Limb (tissue), 2 donors: ENCODE results near the gene CTTN.
"Not testable (repeated sequence)": the region's sequence is repeated elsewhere in the genome, so short reads cannot be mapped to it uniquely, and the experiment has no call there.

Experiments used
- DNase-seq, 2 donors: peaks; one replicate each; pipeline ENCODE4 v3.0.0-alpha.2; 2016; ENCODE audit errors: extremely low spot score in 2 of 2

The CTTN gene

GRCh38 chr11:70454197-70454767, 56.0 kb downstream of the CTTN start:
- no peak for DNase-seq

- DNase-seq: not testable (repeated sequence)
Measured at GRCh38 chr11:70454811-70455210, 56.5 kb downstream of the CTTN start.

DNA sequence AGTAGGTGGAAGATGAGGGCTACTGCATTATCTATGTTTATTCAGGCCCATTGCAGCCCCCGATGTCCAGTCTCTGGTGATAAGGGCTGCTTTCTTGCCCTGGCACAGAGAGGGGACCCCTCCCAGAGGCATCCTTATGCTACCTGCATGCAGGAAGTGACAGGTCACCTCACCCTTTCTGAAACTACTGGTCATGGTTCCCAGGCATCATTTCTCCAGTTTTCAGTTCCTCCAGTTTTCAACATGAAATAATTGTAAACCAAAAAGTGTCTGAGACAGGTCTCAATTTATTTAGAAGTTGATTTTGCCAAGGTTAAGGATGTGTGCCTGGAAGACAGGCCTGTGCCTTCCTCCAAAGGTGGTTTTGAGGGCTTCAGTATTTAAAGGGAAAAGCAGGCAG, 57.0 kb downstream of the CTTN start:
- no peak for DNase-seq

DNA sequence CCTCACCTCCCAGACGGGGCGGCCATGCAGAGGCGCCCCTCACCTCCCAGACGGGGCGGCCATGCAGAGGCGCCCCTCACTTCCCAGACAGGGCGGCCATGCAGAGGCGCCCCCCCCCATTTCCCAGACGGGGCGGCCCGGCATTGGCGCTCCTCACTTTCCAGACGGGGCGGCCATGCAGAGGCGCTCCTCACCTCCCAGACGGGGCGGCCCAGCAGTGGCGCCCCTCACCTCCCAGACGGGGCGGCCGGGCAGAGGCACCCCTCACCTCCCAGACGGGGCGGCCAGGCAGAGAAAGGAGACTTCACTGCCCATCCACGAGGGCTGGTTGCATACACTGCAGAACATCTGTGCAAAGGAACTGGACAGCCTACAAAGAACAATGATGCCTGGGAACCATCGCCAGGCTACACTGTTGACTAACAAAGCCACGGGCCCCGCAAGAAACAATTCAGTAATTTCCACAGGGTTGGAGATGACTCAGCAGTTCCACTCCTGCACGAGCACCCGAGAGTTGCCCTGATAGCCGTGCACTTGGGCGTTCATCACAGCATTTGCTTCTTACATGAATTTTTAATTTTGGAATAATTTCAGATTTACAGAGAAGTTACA, 58.7 kb downstream of the CTTN start:
- no peak for DNase-seq

- DNase-seq: no peak
Measured at GRCh38 chr11:70458736-70459135, 60.4 kb downstream of the CTTN start.

DNA sequence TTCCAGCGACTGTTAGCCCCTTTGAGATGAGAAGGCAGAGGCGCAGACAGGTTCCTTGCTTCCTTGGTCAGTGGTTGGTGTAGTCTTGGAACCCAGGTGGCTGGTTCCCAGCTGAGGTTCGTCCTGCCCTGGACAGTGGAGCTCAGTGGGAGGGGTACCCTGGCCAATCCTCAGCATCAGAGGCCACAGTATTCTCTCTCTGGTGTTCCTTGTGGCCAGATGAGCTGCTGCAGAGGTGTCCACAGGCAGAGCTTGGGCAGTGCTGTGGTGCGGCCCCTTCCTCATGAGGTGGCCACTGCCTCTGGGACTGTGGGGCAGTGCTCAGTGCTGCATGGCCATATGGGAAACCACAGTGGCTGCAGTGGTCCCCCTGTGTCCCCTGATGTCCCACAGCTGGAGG, 61.8 kb downstream of the CTTN start:
- no peak for DNase-seq

GRCh38 chr11:70460964-70461363, 62.6 kb downstream of the CTTN start:
- no peak for DNase-seq

- DNase-seq: no peak
Measured at GRCh38 chr11:70462818-70463477, 64.6 kb downstream of the CTTN start.

DNA sequence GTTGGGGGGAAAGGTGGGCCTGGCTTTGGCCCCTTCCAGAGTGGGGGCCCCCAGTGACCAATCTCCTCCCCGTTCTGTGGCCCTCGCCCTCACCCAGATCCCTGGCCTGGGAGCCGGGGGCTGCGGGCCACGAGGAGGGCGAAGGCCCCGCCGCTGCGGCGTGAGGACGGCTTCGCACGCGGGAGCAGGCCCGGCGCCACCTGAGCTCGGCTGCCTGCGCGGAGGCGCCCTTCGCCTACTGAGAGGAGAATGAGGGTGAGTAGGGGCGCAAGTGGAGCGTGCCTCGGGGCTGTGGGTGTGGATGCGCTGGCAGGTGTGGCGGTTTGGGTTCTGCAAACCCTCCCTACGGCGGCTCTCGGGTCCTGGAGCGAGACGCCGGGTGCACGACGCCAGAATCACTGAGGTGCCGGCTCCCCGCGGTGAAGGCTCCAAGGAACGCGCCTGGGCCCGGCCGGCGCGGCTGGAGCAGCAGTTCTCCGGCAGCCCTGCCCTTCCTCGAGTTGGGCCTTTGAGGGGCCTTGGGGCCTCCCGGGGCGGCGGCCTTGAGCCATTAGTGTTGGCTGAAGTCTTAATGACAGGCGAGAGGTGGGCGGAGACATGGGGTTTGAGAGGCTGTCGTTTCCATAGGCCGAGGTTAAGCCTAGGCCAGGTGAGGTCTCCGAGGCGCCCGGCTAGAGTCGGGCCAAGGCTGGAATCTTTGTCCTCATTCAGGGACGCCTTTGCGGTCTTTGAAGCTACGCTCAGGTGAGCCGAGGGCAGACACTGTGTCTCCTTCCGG, 65.3 kb downstream of the CTTN start:
- no peak for DNase-seq

- DNase-seq: no peak
Measured at GRCh38 chr11:70464509-70465361, 66.4 kb downstream of the CTTN start.

GRCh38 chr11:70466154-70466553, 67.8 kb downstream of the CTTN start:
- no peak for DNase-seq

GRCh38 chr11:70466596-70466995, 68.3 kb downstream of the CTTN start:
- no peak for DNase-seq

DNA sequence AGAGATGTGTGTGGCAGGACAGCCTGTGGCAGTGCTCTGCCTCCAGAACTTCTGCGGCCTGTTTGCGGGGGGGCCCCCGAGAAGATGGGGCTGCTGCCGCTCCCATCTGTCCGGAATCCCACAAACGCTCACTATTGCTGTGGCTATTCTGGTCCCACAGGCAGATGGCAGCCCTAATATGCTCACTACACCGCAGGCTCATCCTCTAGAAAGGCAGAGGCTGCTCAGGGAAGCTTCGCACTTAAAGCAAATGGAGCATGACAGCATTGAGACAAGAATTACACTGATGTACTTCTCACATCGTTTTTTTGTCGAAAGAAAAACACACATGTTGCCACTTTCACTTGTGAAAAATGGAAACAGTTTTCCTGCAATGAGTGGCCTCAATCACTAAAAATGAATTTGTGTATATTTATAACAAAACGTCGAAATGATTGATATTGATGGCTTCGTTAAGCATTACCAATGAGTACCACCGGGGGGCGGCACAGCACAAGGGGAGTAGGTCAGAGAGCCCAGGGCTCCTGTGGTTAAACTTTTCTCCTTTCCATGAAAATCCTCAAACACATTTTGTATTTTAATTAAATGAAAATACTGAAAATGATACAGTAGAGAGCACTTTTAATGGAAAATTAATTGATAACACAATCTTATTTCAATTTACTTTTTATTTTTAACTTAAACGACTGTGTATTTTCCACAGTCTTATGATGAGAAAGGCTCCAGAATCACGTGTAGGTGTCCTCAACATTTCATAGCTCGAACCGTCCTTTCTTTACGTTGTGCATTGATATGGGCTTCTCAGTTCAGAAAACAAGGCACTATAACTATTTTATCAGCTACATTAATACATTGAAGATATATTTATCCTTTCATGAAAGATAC, 69.1 kb downstream of the CTTN start:
- DNase-seq: peak; percentile 73 to 83

DNA sequence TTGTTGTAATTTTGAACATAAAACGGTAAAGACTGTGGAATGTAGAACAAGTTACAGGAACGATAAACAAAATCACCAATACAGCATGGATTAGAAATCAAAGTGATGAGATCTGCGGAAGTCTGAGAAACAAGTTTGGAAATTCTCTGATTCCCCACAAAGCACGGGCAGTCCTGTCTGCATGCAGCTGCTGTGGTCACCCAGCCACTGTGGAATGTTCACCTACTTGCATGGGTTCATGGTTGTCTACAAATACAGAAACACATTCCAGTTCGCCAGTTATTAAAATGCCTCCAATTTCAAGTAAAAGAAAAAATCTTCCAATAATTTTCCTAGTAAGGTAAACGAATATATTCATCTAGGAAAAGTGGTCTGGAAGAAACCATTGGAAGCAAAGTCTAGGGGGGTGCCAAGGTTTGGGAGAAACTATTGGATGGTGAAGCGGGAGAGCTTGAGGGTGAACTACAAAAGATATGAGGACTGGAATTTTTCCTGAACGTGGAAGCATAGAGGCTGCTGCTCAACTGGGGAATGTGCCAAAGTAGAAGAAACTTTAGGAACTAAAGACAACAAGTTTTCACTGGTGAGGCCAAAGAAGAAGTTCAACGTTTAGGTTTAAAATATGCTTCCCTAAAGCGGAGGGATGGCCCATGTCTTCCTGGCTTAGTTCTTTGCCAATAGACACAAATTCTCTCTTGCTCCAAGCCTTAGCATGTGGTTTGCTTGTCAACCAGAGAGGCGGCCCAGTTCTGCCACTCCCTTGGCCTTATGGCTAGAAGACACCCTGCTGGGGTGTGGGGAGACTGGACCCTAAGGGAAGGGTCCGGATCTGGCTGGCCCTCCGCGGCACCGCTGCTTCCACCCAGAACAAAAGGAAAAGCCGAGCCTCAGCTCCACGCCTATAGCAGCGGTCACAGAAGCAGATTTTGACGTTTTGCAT, 70.2 kb downstream of the CTTN start:
- peak in 1 of 2 donors; percentile 5 for DNase-seq

GRCh38 chr11:70470127-70470526, 71.8 kb downstream of the CTTN start:
- DNase-seq: peak in 1 of 2 donors; percentile 37

GRCh38 chr11:70471254-70471653, 72.9 kb downstream of the CTTN start:
- DNase-seq: no peak

DNA sequence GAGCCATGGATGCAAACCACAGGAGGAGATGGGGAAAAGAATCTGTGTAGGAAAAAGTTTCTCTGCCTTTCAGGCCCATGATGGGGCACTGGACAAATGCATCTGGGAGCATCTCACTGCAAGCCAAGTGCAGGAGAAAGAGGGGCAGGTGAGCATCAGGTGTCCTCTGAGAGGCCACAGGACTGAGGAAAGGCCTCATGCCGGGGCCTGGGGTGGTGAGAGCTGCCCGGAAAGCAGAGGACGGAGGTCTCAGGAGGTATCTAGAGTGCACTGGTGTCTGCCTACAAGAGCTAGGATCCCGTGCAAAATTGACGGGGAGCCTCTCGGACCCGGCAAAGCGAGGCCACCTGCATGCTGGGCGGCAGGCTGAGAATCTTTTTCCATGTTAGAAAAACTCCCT, 73.9 kb downstream of the CTTN start:
- no peak for DNase-seq

- no peak for DNase-seq
Measured at GRCh38 chr11:70473186-70473872, 75.0 kb downstream of the CTTN start.
